Keratinocyte (primary cell): ENCODE measurements around the gene MTFMT. TPM values are rescaled to one million over a fixed set of nuclear protein-coding genes. Genes with fewer than 3 reads are reported as not detected.

Experiments
- DNase-seq: peaks from one replicate; pipeline ENCODE4 v3.0.0-alpha.2; 2011; ENCODE audit warnings: low read depth, missing footprints, low spot score
- FAIRE-seq: peaks from 2 replicates; lab custom pipeline; 2011; peaks lifted over from hg19 to GRCh38; lab: Jason Lieb, UNC
- H2AFZ ChIP-seq: 2 replicates; pipeline ENCODE4 v1.6.0; 2012; ENCODE audit warnings: low read length, control low read depth, inconsistent platforms; ENCODE audit not compliant: control insufficient read depth
- H3K27ac ChIP-seq: 2 replicates; pipeline ENCODE4 v1.5.1; 2011; ENCODE audit warnings: low read length; ENCODE audit not compliant: control insufficient read depth, insufficient read depth
- H3K27me3 ChIP-seq: 3 replicates; pipeline ENCODE4 v1.6.0; 2011; ENCODE audit warnings: low read length; ENCODE audit not compliant: control insufficient read depth, insufficient read depth; ENCODE audit errors: extremely low read depth
- H3K36me3 ChIP-seq, 2 experiments: 2 replicates in 1 of 2; 3 replicates in 1 of 2; pipeline ENCODE4 v1.5.1; 2011; ENCODE audit warnings: low read length in 2 of 2, mild to moderate bottlenecking in 1 of 2; ENCODE audit not compliant: control insufficient read depth in 2 of 2, insufficient read depth in 2 of 2; ENCODE audit errors: extremely low read depth in 1 of 2
- H3K4me1 ChIP-seq: 3 replicates; pipeline ENCODE4 v1.5.1; 2011; ENCODE audit warnings: low read length; ENCODE audit not compliant: control insufficient read depth, insufficient read depth; ENCODE audit errors: extremely low read depth
- H3K4me2 ChIP-seq: 3 replicates; pipeline ENCODE4 v1.6.0; 2011; ENCODE audit warnings: low read depth, low read length; ENCODE audit not compliant: control insufficient read depth, insufficient read depth; ENCODE audit errors: extremely low read depth
- H3K4me3 ChIP-seq, 3 experiments: fragments of 200-600 bp in 1 of 3; sonication (generic) in 1 of 3; 2 replicates in 2 of 3; 3 replicates in 1 of 3; pipeline ENCODE4 v1.5.1; 2011 to 2016; ENCODE audit warnings: low read length in 3 of 3, mild to moderate bottlenecking in 3 of 3, control low read depth in 2 of 3, inconsistent platforms in 1 of 3, low read depth in 1 of 3, mixed read lengths in 1 of 3, mixed run types in 1 of 3, moderate library complexity in 1 of 3; ENCODE audit not compliant: control insufficient read depth in 2 of 3, insufficient read depth in 2 of 3; ENCODE audit errors: extremely low read depth in 1 of 3
- H3K79me2 ChIP-seq: 2 replicates; pipeline ENCODE4 v1.6.0; 2012; ENCODE audit warnings: low read length; ENCODE audit not compliant: control insufficient read depth, insufficient read depth
- H3K9ac ChIP-seq: 3 replicates; pipeline ENCODE4 v1.6.0; 2011; ENCODE audit warnings: low read length; ENCODE audit not compliant: control insufficient read depth, insufficient read depth; ENCODE audit errors: extremely low read depth
- H3K9me1 ChIP-seq: 3 replicates; pipeline ENCODE4 v1.6.0; 2011; ENCODE audit warnings: low read length; ENCODE audit not compliant: control insufficient read depth, insufficient read depth; ENCODE audit errors: extremely low read depth
- H3K9me3 ChIP-seq: 2 replicates; pipeline ENCODE4 v1.5.1; 2012; ENCODE audit warnings: low read depth, low read length; ENCODE audit not compliant: control insufficient read depth
- H4K20me1 ChIP-seq: 3 replicates; pipeline ENCODE4 v1.6.0; 2011; ENCODE audit warnings: low read length; ENCODE audit not compliant: control insufficient read depth, insufficient read depth; ENCODE audit errors: extremely low read depth
- EZH2 ChIP-seq: IDR thresholded peaks from one replicate; pipeline ENCODE4 v1.6.1; 2012; ENCODE audit warnings: inconsistent platforms, mild to moderate bottlenecking, low read length, moderate library complexity
- dilution Hi-C: fragments of 300-500 bp; cut with MboI; formaldehyde crosslinking; loops from one replicate; pipeline ENCODE4 v1.7.0; 2020; ENCODE audit warnings: low sequenced_read_pairs; ENCODE audit not compliant: extremely low pct_ligation_motif_present
- polyA plus RNA-seq, 5 experiments: library from polyadenylated mRNA; depleted of rRNA in 3 of 5; stranded (reverse) in 3 of 5; stranded (forward) in 1 of 5; unstranded in 1 of 5; fragments of >200 nt; gene quantifications; 1 replicate in 1 of 5; 2 replicates in 3 of 5; 3 replicates in 1 of 5; pipeline versions ENCODE4 v1.2.1 to v1.2.3, GENCODE V29; 2011 to 2012; ENCODE audit warnings: missing spikeins in 2 of 5, low read depth in 1 of 5, low replicate concordance in 1 of 5
- TF ChIP-seq, protein P1 (sequence below), 3 experiments: IDR thresholded peaks in 1 of 3; conservative IDR thresholded peaks in 1 of 3; optimal IDR thresholded peaks in 1 of 3; 2 replicates in 2 of 3; 3 replicates in 1 of 3; pipeline versions ENCODE3 to v1.5.1; 2011; ENCODE audit warnings: low read length in 3 of 3, mild to moderate bottlenecking in 3 of 3, moderate library complexity in 2 of 3, control low read depth in 1 of 3, inconsistent platforms in 1 of 3; ENCODE audit not compliant: insufficient read depth in 2 of 3; ENCODE audit errors: extremely low read depth in 1 of 3

Gene MTFMT
- polyA plus RNA-seq, 1 donor (not counting 4 experiments of a cell fraction or from before 2014, with no cell fraction given) = 21.0 TPM

DNA sequence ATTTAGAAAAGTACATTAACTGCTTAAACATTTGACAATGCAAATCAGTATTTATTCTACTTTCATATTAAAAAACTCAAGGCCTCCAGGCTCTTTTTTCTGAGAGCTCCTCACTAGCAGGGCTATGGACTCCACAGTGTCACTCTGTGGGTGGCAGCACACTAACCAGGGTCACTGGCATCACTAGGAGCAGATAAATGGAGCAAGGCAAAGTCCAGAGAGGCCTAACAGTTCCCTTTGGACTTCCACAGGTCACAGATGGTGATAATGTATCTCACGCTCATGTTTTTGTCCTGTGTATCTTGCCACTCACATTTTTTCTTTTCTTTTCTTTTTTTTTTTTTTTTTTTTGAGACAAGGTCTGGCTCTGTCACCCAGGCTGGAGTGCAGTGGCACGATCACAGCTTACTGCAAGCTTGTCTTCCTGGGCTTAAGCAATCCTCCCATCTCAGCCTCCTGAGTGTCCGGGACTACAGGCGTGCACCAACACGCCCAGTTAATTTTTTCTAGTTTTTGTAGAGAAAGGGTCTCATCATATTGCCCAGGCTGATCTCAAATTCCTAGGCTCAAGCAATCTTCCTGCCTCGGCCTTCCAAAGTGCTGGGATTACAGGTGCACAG, 47.5 kb downstream of the MTFMT start:
- H2AFZ ChIP-seq = no peak overlapping the region
- H4K20me1 ChIP-seq = no peaks in the 10 kb centered on the region
- no peak overlapping the region for H3K27ac ChIP-seq
- dilution Hi-C loops = no loop called here
- TF ChIP-seq EZH2 = no peak
- TF ChIP-seq, protein P1, sequence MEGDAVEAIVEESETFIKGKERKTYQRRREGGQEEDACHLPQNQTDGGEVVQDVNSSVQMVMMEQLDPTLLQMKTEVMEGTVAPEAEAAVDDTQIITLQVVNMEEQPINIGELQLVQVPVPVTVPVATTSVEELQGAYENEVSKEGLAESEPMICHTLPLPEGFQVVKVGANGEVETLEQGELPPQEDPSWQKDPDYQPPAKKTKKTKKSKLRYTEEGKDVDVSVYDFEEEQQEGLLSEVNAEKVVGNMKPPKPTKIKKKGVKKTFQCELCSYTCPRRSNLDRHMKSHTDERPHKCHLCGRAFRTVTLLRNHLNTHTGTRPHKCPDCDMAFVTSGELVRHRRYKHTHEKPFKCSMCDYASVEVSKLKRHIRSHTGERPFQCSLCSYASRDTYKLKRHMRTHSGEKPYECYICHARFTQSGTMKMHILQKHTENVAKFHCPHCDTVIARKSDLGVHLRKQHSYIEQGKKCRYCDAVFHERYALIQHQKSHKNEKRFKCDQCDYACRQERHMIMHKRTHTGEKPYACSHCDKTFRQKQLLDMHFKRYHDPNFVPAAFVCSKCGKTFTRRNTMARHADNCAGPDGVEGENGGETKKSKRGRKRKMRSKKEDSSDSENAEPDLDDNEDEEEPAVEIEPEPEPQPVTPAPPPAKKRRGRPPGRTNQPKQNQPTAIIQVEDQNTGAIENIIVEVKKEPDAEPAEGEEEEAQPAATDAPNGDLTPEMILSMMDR (optimal IDR thresholded peaks at IDR 0.05 in 1 of 3, IDR thresholded peaks at IDR 0.05 in 1 of 3, conservative IDR thresholded peaks at IDR 0.05 in 1 of 3; ENCODE audit: extremely low read depth in 1 of 3, insufficient read depth in 2 of 3, low read length in 3 of 3) = no peak
- FAIRE-seq (no peak), DNase-seq (no peak)
- H3K9me1 ChIP-seq = no peaks in the 10 kb centered on the region
- no peaks in the 10 kb centered on the region for H3K9me3 ChIP-seq
- no peak overlapping the region for H3K9ac ChIP-seq
- H3K4me3 ChIP-seq = no peak overlapping the region
- peaks cover 3 to 10% of the 10 kb centered on the region in 2 experiments for H3K36me3 ChIP-seq
- no peaks in the 10 kb centered on the region for H3K27me3 ChIP-seq
- no peak overlapping the region for H3K4me2 ChIP-seq
- peaks cover 8% of the 10 kb centered on the region for H3K79me2 ChIP-seq
- peaks cover 4% of the 10 kb centered on the region for H3K4me1 ChIP-seq

DNA sequence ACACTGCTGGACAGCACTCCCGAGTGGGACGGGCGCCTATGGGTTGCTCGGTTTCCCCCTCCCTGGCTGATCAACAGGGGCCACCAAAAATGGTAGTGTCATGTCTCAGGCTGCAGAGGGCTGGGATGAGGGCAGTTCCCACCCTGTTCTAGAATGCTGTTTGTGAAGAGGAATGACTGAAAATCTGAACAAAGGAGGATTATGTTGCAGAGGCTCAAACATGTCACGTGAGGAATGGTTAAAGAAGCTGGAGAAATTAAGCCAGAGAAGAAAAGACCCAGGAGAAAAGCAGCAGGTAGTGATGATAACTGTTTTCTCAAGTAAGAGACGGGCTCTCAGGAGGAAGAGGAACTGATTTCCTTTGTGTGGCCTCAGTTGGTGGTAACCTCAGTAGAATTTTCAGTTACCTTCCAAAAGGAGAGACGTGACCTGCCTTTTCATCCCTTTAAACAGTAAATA, 50.2 kb downstream of the MTFMT start:
- Histone ChIP-seq H3K9me3 (no peaks in the 10 kb centered on the region), H3K79me2 (peaks cover 2% of the 10 kb centered on the region), H3K4me1 (peaks cover 2% of the 10 kb centered on the region), H2AFZ (no peak overlapping the region), H3K9me1 (no peaks in the 10 kb centered on the region), H3K9ac (no peak overlapping the region), H3K27ac (no peak overlapping the region), H4K20me1 (no peaks in the 10 kb centered on the region), H3K4me3 (no peak overlapping the region), H3K4me2 (no peak overlapping the region), H3K36me3 (peaks cover 3 to 9% of the 10 kb centered on the region in 2 experiments), H3K27me3 (no peaks in the 10 kb centered on the region)
- DNase-seq (no peak), FAIRE-seq (no peak)
- dilution Hi-C loops = no loop called here
- no peak for TF ChIP-seq EZH2
- TF ChIP-seq, protein P1 (optimal IDR thresholded peaks at IDR 0.05 in 1 of 3, IDR thresholded peaks at IDR 0.05 in 1 of 3, conservative IDR thresholded peaks at IDR 0.05 in 1 of 3; ENCODE audit: extremely low read depth in 1 of 3, insufficient read depth in 2 of 3, low read length in 3 of 3) = no peak
